HG03571 (cell line): Measurements from ENCODE around the gene SYNJ2.

Experiments
- ATAC-seq: cut with Tn5 transposase; IDR thresholded peaks from one replicate; pipeline ENCODE4 v1.9.1; 2021; ENCODE audit not compliant: unreplicated experiment

Gene SYNJ2

DNA sequence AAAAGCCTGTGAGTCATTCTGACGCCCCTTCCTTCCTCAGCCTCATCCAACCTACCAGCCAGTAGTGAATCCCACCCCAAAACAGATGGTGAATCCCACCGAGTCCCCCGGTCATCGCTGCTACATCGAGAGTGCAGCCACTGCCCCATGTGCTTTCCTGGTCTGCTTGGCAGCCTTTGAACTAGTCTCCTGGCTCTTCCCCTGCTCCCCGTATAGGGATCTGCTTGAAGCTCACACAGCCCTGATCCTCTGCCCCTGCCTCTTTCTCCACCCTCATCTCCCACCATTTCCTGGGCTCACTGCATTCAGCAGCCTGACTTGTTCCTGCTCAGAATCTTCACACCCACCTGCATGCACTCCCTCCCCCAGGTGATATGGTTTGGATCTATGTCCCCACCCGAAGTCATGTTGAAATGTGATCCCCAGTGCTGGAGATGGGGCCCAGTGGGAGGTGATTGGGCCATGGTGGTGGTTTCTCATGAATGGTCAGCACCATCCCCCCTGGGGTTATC, 14.6 kb downstream of the SYNJ2 start:
- no peak for ATAC-seq

DNA sequence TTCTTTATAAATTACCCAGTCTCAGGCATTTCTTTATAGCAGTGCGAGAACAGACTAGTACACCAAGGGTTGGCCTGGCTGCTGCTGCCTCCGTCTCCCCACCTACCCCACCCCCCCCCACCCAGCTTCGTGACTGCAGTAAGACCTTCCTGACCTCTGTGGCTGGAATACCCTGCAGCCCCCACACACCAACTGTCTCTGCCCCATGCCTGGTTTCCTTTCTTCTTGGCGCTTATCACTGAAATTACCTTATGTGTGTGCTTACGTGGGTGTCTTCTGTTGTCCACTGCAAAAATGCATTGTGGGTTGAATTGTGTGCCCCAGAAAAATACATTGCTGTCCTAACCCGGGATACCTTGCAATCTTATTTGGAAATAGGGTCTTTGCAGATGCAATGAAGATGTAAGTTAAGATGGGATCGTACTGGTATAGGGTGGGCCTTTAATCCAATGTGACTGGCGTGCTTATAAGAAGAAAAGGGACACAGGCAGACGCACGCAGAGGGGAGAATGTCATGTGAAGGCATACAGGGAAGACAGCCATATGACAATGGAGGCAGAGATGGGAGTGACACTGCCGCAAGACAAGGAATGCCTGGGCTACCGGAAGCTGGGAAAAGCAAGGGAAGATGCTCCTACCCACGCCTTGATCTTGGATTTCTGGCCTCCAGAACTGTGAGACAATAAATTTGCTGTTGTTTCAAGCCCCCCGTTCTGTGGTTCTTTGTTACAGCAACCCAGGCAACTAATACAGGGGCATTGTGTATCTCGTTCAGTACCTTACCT, 15.4 kb downstream of the SYNJ2 start:
- no peak for ATAC-seq

DNA sequence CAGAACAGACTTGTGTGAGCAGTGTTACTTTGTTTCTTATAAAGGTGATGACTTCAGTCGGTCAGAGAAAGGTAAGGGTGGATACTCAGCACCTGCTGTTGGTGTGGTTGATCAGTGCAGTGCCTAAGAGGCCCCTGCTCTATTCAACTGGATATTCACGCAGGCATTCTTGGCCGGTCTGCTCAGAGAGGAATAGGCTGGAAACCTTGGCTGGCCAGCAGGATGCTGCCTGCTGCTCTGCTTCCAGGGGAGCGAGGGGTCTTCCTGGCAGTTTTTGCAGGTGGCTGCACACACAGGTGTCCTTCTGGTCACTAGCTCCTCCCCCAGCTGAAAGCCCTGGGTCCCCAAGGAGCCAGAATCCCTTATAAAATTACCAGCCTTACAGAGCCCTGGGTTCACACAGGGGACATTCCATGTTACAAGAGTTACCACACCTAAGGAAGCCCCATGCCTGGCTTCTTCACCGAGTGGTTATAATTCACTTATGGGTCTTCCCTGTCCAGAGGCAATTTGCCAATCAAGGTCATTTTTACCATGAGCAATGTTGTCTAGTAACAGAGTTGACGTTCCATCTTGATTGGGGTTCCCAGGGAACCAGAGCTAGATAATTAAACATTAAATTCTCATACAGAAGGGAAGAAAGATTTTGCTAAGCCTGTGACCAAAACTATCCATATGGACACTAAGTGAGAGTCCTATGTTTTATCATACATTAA, 16.4 kb downstream of the SYNJ2 start:
- ATAC-seq, result no peak

DNA sequence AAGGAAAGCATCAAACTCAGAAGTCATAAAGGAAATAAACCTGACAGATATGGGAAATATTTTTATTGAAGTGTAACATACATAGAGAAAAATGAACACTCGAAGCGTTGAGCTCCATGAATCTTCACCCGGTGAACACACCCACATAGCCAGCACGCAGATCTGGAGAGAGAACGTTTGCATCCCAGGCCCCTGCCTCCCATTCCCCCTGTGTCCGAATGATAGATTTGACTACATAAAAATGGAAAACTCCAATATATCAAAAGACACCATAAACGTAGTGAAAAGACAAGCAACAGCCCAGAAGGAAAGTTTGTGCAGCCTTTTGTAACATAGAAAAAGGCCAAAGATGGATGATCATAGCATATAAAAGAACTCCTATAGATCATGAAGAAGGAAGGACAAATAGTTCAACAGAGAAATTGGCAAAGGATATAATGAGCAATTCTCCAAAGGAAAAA, 17.1 kb downstream of the SYNJ2 start:
- ATAC-seq, result no peak

DNA sequence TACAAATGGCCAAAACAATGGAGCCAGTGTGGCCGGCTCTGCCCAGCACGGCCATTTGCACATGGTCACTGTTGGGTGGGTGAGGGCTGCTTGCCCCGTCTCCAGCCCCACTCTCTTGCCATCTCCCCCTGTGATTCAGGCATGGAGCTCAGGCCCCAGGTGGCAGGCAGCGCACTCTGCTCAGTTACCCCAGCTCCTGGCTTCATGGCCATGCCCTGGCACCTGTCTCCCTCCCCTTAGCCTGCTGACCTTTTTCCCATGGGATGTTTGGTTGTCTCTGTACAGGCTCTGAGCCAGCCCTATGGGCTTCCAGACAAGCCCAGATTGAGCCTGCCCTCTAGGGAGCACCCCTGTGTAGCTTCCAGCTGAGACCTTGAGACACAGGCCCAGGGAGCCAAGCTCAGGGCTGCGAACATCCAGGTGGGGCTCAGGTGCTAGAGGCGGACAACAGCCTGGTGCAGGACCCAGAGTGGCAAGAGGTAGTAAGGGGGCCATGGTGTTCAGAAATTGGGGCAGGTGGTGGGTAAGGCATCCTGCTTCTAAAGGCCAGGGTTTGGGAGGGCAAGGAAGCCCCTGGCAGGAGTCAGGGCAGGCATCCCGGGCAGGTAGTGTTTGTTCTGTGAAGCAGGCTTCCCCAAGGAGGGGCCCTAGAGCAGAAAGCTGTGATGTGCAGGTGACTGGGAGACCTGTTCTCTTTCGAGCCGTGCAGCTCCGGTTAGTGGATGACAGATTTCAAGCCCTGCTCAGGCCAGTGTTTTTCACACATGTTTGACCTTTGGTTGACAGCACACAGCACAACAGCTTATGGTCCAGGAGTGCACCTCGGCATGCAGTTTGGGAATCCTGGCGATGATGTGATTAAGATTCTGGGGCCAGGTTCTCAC, 17.7 kb downstream of the SYNJ2 start:
- no peak for ATAC-seq

DNA sequence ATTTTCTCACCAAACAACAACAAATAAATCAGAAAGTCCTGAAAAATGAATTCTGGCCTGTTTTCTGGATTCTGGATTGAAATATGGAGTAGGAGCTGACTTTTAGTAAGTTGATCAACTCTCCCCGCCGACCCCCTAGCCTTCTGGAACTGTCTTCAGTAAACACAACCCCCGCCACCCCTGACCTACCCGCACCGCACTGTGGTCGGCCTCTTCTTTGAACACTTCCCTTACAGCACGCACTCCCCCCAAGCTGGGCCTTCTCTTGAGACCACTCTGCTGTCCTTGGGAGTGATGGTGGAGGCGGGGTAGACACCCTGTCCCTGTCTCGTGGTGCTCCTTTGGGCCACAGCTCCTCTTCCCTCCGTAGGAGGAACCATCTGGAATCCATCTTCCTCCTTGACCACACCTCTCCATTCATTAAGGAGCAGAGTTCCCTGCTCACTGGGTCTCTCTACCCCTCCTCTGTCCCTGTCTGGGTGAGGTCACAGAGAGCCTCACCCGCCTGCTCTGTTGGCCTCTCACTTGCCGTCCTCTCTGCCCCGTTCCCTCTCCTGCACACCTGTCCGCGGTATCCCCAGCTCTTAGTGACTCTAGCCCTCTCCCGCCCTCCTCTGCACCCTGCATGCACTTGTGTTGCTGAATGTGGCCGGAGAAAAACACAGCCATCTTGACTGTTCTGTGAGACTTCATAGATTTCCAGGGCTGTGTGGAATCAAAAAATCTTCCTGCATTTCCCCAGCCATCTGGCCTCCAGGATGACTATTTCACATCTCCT, 19.1 kb downstream of the SYNJ2 start:
- no peak for ATAC-seq

DNA sequence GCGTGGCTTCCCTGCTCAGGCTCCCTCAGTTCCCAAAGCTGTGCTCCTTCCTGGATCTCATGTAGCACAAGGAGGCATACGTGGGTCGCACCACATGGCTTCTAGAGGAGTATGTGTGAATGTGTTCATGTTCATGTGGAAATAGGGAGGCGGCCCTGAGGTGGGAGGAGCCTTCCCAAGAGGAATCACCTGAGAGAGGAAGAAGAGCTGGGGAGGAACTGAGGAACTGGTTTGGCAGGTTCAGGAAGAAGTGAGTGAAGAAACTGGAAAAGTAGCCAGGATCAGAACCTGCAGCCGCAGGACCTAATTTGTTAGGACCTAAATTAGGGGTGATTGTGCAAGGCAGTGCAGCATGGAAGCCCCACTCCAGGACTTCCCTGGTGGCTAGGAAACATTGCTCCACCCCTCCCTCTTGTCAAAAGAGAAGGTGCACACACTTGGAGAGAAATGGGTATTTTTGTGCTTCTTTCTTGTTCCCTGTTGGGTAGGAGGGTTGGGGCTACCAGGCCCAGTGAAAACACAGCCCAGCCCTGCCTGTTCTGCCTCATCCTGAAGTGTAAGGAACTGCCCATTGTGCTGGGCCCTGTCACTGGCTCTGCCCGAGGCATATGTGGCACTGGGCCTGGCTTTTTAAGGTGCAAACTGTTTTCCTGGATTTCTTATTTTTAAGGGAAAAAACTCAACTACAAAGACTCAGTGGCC, 20.7 kb downstream of the SYNJ2 start:
- no peak for ATAC-seq

DNA sequence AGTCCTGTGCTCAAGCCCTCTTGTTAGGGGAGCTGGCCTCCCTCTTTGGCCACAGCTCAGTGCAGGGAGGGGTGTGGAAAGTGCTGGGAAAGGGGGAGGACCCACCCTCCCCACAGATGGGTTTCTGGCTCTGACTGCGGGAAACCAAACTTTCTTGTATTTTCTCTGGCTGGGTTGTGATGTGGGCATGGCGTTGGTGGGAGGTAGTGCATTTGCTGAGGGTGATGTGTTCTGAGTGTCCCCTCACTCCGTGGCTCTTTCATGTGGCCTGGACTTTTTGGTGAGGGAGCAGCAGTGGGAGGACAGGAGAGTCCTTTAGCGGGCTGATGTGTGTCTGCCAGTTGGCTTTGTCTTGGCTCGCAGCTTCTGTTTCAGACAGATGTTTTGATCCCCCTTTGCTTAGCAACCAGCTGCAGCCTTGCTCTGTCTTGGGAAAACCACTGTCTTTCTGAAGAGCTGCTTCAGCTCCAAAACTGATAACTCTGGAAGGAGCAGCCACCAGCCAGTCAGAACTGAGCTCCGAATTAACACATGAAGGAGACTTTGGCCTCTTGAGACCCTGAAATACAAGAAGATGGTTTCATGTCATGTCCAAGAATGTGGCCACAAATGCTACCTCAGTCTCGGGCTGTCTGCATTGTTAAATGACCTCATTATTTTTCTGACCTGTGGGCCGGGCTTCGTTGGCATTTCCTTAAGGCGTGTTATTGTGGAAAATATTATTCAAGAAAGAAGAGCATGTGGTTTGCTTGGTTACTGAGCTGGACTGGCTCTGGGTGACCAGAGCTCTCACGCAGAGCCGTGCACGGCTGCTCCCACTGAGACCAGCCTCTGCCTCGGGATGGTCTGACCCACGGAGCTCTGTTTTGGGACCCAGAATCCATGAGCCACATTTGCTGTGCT, 21.5 kb downstream of the SYNJ2 start:
- no peak for ATAC-seq

DNA sequence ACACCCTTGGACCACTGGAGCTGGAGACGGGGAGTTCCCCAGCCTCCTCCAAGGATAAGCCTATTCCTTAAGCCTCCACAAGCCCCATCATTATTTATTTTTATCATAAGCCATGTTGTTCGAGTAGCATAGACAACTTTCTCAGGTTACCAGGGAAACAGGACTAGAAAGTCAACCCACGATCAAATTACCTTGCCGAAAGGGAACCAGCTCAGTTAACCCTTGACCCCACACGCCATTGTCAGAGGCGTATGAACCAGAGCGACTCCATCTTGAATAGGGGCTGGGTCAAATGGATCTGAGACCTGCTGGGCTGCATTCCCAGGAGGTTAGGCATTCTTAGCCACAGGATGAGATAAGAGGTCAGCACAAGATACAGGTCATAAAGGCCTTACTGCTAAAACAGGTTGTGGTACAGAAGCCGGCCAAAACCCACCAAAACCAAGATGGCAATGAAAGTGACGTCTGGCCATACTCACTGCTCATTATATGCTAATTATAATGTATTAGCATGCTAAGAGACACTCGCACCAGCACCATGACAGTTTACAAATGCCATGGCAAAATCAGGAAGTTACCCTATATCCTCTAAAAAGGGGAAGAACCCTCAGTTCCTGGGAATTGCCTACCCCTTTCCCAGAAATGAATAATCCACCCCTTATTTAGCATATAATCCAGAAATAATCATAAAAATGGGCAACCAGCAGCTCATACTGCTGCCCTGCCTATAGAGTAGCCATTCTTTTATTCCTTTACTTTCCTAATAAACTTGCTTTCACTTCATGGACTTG, 22.4 kb downstream of the SYNJ2 start:
- no peak for ATAC-seq

DNA sequence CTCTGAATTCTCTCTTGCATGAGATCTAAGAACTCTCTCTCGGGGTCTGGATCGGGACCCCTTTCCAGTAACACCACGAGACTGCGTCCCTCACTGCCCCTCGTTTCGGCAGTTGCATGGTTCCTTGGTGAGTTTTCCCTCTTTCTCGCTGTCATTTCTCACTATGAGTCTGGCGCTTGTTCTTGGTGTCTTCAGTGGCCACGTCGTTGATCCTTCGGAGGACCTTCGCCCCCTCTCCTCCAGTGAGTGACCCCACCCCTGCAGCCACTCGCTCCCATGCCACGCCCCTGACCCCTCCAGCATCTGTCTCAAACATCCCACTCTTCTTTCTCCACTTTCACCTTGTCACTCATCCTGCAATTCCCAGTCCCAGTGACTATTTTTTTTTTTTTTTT, 23.0 kb downstream of the SYNJ2 start:
- no peak for ATAC-seq

DNA sequence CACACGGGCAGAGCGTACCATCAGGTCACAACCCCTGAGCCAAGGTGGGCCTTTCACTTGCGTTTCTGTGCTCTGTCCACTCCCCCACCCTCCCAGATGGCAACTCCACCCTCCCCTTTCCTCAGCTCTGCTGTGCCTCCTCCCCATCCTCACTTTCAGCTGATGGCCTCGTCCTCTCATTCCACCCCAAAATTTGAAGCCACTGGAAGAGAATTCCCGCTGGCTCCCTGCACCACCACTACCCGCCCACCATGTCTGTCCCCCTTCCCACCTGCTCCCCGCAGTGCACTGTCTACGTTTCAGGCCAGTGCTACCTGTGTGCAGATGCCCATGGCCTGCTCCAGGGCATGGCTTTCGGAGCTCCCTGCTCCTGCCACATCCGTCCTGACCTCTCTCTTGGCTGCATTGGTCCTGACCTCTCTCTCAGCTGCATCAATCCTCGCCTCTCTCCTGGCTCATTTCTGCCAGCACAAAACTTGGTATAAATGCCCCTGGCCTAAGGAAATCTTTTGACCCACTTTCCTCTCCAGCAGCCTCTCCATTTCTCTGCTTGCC, 24.0 kb downstream of the SYNJ2 start:
- ATAC-seq, result no peak

DNA sequence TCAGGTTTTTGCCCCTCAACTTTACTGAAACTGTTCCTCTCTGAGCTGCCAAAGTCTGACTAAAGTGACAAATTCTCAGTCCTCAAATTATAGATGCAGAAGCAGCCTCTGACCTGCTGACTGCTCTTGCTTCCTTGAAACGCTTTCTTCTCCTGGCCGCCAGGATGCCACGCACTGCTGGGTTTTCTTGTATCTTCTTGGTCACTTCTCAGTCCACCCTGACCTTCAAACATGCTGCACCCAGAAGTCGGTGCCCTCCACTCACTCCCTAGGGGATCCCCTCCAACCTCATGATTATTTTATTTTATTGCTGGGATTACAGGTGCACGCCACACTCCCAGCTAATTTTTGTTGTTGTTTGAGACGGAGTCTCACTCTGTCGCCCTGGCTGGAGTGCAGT, 24.7 kb downstream of the SYNJ2 start:
- ATAC-seq, result no peak

DNA sequence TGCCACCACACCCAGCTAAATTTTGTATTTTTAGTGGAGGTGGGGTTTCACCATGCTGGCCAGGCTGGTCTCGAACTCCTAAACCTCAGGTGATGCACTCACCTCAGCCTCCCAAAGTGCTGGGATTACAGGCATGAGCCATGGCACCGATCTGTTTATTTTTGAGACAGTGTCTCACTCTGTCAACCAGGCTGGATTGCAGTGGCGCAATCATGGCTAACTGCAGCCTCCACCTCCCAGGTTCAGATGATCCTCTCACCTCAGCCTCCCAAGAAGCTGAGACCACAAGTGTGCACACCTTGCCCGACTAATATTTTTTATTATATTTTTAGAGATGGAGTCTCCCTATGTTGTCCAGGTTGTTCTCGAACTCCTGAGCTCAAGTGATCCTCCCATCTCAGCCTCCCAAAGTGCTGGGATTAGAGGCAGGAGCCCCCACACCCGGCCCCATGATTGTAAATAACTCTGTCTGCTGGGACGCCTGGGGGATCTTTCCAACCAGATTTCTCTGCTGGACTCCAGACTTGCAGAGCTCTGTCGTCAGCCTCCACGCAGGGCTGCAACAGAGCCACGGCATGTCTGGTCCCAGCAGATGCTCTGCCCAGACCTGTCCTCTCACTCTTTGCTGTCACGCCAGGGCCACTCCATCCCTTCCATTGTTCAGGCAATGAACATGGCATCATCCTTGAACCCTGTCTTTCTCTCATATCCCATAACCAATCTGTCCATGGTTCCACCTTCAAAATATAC, 25.3 kb downstream of the SYNJ2 start:
- ATAC-seq, result no peak

DNA sequence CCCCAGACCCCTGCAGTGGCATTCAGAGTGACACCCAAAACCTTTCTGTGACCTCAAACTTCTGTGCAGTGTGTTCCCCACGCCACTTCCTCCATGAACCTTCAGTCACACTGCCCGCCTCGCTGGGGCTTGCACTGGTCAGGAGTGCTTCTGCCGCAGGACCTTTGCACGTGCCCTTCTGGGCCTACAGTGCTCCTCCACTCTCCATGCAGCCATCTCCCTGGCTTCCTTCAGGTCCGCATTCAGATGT, 27.1 kb downstream of the SYNJ2 start:
- no peak for ATAC-seq

DNA sequence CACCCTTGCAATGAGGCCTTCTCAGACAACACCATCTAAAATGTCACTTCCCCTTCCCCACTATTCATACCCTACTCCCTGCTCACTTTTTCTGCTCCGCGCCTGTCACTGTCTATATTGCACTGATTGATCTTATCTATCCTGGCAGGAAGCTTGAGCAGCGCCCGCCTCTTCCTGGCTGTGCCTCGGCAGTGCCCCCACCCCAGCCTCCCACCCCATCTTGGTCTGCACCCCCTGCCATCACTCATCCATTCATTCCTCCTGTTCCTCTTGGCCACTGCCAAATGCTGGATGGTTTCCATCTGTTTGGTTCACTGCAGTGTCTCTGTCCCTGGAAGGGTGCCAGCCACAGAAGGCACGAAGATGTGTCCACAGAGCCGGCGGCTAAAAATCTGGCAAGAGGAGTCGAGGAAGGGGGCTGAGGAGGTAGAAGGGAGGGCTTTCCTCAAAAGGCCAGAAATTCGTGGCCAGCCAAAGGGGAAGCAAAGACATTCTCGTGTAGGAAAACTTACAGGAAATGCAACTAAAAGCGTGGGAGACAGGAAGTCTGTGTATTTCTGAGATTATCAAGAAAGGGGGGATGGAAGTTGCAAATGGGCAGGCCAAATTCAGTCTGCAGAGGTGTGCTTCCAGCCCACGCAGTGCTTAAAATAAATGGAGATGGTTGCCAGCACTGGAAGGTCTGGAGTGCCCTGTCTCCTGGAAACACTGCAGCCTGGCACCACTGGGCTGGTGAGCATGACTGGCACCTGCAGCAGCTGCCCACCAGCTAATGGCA, 27.6 kb downstream of the SYNJ2 start:
- no peak for ATAC-seq

DNA sequence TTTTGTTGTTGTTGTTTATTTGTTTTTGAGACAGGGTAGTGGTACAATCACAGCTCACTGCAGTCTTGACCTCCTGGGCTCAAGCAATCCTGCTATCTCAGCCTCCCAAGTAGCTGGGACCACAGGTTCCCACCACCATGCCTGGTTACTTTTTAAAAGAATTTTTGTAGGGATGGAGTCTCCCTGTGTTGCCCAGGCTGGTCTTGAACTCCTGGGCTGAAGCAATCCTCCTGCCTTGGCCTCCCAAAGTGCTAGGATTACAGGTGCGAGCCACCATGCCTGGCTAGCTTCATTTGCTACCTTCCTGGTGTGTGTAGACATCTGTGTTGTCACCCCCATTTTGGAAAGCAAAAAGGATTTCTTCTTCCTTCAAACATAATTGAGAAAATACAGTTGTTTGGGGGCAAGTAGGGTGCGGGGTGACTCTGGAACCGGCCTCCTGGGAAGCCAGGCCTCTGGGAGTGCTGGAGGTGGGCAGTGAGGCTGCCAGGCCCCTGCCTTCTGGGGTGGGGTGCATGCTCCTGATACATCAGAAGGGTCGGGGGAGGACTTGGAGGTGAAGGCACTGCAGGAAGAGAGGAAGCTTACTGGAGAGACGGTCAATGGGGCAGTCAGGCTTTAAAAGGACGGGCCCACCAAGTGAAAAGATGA, 28.4 kb downstream of the SYNJ2 start:
- no peak for ATAC-seq
